ENCODE measurements around the gene MED9.
"Not testable (repeated sequence)": the region's sequence is repeated elsewhere in the genome, so short reads cannot be mapped to it uniquely, and the experiment has no call there.

The MED9 gene

GRCh38 chr17:17456251-17456650 is 20.5 kb upstream of the MED9 start:
- DNase-seq: no peak

GRCh38 chr17:17457680-17458079 is 19.1 kb upstream of the MED9 start:
- DNase-seq: no peak

- DNase-seq: no peak
Observed at GRCh38 chr17:17460038-17460437, 16.8 kb upstream of the MED9 start.

- no peak for DNase-seq
Observed at GRCh38 chr17:17462048-17462824, 14.6 kb upstream of the MED9 start.

GRCh38 chr17:17463821-17464220 is 13.0 kb upstream of the MED9 start:
- no peak for DNase-seq

GRCh38 chr17:17465878-17466277 is 10.9 kb upstream of the MED9 start:
- not testable (repeated sequence) for DNase-seq

GRCh38 chr17:17466511-17466910 is 10.3 kb upstream of the MED9 start:
- DNase-seq: no peak

- no peak for DNase-seq
Observed at GRCh38 chr17:17467016-17467415, 9.8 kb upstream of the MED9 start.

- no peak for DNase-seq
Observed at GRCh38 chr17:17467720-17468119, 9.1 kb upstream of the MED9 start.

GRCh38 chr17:17468217-17469010 is 8.4 kb upstream of the MED9 start:
- DNase-seq: no peak

GRCh38 chr17:17469358-17469757 is 7.4 kb upstream of the MED9 start:
- DNase-seq: no peak

GRCh38 chr17:17469996-17470395 is 6.8 kb upstream of the MED9 start:
- DNase-seq: no peak

- no peak for DNase-seq
Observed at GRCh38 chr17:17472333-17472920, 4.4 kb upstream of the MED9 start.

- DNase-seq: no peak
Observed at GRCh38 chr17:17474341-17474740, 2.5 kb upstream of the MED9 start.

GRCh38 chr17:17479209-17479608 is 2.4 kb downstream of the MED9 start:
- DNase-seq: no peak

GRCh38 chr17:17480593-17481148 is 3.9 kb downstream of the MED9 start:
- DNase-seq: no peak

- no peak for DNase-seq
Observed at GRCh38 chr17:17481860-17482259, 5.1 kb downstream of the MED9 start.

GRCh38 chr17:17484451-17484899 is 7.7 kb downstream of the MED9 start:
- peak; percentile 42 for DNase-seq

- DNase-seq: no peak
Observed at GRCh38 chr17:17485420-17485819, 8.6 kb downstream of the MED9 start.

GRCh38 chr17:17486416-17486815 is 9.6 kb downstream of the MED9 start:
- DNase-seq: not testable (repeated sequence)

- DNase-seq: no peak
Observed at GRCh38 chr17:17487998-17488397, 11.2 kb downstream of the MED9 start.

- no peak for DNase-seq
Observed at GRCh38 chr17:17491031-17491471, 14.3 kb downstream of the MED9 start.

- no peak for DNase-seq
Observed at GRCh38 chr17:17491546-17491988, 14.8 kb downstream of the MED9 start.
